ENCODE results near the gene KISS1.

Gene KISS1

DNA sequence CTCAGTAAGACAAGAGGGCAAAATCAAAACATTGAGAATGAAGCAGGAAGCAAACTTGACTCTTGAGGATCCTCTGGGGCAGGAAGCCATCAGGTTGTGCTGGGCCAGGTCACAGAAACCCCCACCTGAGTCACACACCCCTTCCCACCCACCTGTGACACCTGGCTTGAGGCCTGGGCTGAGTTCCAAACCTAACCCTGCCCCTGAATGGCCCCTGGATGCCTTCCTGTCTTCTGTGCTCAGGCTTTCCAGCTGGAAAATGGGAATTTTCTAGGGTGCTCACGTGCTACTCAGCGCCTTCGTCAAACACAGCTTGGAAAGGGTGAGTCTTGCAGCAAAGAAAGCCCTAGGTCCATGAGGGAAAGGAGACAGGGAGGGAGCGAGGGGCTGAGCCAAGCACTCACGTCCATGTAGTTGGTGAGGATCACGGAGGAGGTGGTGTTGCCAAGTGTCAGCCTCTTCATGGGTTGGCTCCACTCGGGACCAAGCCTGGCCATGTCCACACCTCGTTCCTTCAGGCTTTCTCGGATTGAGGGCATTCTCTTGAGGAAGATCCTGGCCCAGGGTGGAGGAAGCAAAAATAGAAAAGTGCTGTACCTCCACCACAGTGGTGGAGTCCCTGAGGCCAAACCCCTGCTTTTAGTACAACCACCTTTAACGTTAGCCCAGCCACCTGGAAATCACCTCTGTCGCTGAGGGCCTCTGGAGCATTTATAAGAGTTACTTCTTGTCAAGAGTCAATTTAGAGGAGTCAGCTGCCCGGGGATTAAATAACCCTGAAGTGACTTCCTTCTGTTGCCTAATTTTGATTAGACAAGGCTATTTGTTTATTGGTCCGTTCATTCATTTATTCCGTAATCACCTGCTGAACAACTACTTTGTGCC is 34.4 kb downstream of the KISS1 start:
- FAIRE-seq (no peak), DNase-seq (ENCODE audit: low spot score) (no peak)

- FAIRE-seq (no peak), DNase-seq (ENCODE audit: low spot score) (no peak)
Observed at GRCh38 chr1:204157962-204158361, 38.3 kb downstream of the KISS1 start.

DNA sequence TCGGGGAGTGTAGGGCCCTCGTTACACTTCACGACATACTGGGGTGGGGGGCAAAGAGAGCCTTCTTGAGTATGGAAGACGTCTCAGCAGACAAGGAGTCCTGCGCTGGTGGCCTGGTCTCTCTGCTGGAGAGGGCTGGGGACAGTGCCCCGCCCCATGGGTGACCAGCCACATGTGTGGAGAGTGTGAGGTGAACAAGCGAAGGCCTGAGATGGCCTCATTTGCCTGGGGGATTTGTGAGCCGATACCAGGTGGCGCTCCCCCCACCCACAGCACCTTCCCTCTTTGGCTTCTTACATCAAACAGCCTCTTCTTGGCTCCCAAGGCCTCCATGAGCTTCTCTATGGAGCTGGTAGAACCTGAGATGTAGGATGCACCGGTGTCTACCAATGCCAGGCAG is 40.4 kb downstream of the KISS1 start:
- FAIRE-seq (no peak), DNase-seq (ENCODE audit: low spot score) (no peak)

DNA sequence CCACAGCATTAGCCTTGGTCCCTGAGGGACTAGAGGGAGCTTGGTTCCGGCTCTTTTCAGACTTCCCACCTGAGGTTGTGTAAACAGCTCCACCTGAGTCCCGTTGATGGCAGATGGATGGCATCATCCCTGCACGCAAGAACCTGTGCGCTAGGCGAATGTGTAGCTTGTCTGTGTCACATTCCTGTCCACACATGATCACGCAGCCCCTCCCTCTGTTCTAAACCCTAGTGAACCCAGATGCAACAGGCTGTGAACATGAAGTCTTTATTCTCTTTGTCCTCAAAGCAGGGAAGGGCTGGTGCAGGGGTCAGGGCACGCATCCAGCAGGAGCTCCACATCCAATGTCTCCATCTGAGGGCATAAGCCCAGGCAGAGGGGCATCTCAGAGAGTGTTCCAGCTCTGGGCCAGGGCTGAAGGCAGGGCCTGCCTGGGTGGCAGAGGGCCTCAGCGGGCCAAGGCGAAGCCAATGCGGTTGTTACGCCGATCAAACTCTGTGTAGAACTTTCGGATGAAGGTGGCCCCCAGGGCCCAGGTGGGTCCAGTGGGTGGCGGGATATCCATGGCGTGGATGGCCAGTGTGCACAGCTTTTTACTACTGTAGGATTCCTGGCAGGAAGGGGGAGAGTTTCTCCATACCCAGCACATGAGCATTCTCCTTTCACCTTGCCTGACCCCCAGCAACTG is 41.6 kb downstream of the KISS1 start:
- DNase-seq (ENCODE audit: low spot score) = no peak
- peak; percentile 13 for FAIRE-seq

DNA sequence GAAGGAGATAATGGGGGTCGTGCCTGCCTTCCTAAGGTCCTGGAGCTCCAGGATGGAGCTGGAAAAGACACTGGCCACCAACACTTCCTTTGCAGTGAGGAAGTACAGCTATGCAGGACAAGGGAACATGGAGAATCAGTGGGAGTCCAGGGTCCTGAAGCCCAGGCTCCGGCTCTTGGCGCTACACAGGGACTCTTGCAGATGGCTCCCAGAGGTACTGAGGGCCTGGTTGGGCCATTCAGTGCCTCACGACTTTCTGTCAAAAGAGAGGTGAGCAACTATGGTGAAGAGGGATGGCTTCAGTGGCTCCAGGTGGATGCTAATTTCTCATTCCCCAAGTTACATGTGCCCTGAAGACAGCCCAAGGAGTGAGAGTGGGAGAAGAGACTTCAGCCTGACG is 42.6 kb downstream of the KISS1 start:
- no peak for FAIRE-seq
- no peak for DNase-seq (ENCODE audit: low spot score)

GRCh38 chr1:204152310-204153044 is 43.8 kb downstream of the KISS1 start:
- DNase-seq (ENCODE audit: low spot score) = no peak
- no peak for FAIRE-seq

DNA sequence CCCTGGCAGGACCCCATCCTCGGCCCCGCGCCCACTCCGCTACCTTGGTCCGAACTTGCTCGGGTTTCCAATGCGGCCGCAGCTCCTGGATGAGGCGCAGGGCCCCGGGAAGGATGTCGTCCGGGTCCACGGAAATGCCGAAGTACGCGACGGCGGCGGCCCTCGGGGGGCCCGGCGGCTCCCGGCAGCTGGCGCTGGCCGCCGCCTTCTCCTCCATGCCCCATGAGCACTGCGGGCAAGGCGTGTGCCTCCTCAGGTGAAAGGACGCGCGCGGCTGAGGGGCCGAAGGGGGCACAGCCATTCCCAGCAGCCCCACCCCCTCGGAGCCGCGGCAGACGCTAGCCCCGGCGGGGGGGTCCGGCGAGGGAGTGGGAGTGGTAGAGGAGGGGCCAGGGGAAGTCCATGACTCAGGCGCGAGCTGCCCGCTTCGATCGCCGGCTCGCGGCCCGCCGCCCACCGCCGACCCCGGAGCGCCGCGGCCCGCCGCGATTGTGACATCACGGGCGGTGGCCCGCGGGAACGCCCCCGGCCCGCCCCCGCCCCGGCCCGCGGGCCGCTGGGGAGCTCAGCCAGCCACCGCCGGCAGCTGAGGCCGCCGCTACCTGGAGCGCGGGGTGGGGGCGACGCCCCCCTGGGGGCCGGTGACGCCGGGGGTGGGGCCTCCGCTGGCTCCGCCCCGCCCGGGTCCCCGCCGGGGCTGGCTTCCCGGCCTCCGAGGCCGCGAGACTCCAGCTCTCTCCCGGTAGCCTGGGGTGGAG is 44.6 kb downstream of the KISS1 start, which contains the start of gene ETNK2:
TSS of gene ETNK2 (minus strand) at position 493 of the 758 bp plus-strand sequence. CDS start at position 301, 192 bp downstream.
- DNase-seq (ENCODE audit: low spot score) (peak; percentile 94), FAIRE-seq (peak; percentile 5)

GRCh38 chr1:204150702-204151551 is 45.4 kb downstream of the KISS1 start:
- FAIRE-seq (no peak), DNase-seq (ENCODE audit: low spot score) (peak; percentile 56)

- DNase-seq (ENCODE audit: low spot score) (no peak), FAIRE-seq (no peak)
Observed at GRCh38 chr1:204149635-204150565, 46.4 kb downstream of the KISS1 start.

- FAIRE-seq (no peak), DNase-seq (ENCODE audit: low spot score) (no peak)
Observed at GRCh38 chr1:204149107-204149506, 47.2 kb downstream of the KISS1 start.

DNA sequence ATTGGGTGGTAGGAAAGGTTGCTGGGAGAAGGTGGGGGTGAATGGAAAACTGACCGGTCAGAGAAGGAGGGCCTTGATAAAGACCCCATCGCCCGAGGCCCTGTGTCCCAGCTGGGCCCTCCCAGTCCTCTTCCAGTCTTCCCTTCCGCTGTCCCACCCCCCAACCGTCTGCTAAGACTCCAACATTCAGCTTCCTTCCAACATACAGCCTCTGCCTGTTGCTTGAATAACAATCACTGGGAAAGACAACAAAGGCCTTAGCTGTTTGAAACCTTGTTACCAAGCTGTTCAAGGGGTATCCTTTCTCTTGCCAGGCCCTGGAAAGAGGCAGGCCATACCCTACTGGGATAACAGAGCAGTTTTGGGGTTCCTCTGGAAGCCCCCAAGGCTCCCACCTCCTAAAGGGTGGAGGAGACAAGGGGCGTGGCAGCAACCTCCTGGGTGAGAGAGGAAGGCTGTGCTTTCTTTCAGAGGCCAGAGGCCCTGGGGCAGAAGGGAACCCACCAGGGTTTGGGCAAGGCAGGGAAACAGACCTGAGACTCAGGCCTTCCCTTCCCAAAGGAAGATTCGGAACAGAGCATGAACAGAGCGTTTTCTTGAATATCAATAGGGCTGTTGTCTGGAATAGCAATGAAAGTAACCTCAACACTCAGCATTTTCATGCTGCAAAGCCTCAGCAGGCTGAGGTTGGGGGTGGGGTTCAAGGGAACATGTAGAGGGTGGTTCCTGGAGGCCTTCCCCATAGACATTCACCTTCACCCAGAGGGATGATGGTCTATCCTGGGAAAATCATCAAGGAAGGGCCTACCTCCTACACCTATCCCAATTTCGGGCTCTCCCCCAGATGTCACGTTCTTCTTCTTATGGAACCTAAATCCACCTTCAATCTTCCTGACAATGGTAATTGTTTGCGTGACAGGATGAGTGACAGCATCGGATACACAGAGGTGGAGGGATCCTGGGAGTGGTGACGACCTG is 48.6 kb downstream of the KISS1 start:
- DNase-seq (ENCODE audit: low spot score) = no peak
- FAIRE-seq = no peak

GRCh38 chr1:204146965-204147364 is 49.3 kb downstream of the KISS1 start:
- DNase-seq (ENCODE audit: low spot score) = no peak

GRCh38 chr1:204146309-204146708 is 50.0 kb downstream of the KISS1 start:
- FAIRE-seq (no peak), DNase-seq (ENCODE audit: low spot score) (no peak)

More at GRCh38 chr1:204146965-204147364, 49.3 kb downstream of the KISS1 start:
- FAIRE-seq = no peak

GRCh38 chr1:204145033-204145504 is 51.2 kb downstream of the KISS1 start:
- DNase-seq (ENCODE audit: low spot score) (no peak), FAIRE-seq (no peak)

DNA sequence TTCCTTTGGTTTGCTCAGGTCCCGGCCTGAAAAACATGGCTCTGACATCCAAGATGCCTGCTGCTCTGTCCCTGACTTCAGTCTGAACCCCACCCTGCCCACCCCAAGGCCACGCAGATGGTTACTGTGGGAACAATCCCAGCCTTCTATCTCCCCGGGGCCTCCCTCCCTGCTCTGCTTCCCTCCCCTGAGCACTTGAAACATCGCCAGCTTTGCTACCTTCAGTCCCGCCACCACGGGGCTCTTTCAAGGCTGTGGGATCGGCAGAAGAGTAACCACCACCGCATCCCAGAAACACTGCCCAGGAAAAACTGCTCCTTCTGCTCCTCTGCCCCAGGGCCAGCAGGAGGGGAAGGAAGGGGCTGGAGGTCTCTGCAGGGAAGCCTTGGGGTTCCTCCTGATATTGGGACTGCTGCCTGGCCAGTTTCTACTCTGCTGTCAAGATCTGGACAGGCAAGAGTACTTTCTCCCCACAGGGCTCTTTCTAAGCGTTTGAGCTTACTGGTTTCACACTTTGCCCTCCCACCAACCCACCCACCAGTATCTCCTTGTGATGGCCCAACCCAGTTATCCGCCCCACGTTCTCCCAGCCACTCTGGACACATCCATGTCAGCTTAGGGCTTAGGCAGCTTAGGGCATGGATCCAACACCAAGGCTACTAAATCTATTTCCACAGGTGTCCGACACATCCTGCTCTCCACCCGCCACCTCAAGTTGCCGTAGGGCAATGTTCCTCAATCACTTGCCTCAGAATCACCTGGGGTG is 52.8 kb downstream of the KISS1 start:
- DNase-seq (ENCODE audit: low spot score) (no peak), FAIRE-seq (no peak)

- FAIRE-seq (no peak), DNase-seq (ENCODE audit: low spot score) (no peak)
Observed at GRCh38 chr1:204142032-204142974, 54.0 kb downstream of the KISS1 start.

Data from urothelium cell line (cell line).